GM04504 (cell line): ENCODE measurements around the gene HAUS7.
"Not testable (repeated sequence)": the region's sequence is repeated elsewhere in the genome, so short reads cannot be mapped to it uniquely, and the experiment has no call there.

Source experiments
- DNase-seq: peaks from one replicate; pipeline ENCODE4 v3.0.0-alpha.2; 2012; ENCODE audit warnings: low read depth

The HAUS7 gene

GRCh38 chrX:153408221-153408721 is 62.1 kb downstream of the HAUS7 start:
- DNase-seq = no peak

GRCh38 chrX:153407736-153408135 is 62.6 kb downstream of the HAUS7 start:
- no peak for DNase-seq

GRCh38 chrX:153406903-153407302 is 63.5 kb downstream of the HAUS7 start:
- DNase-seq = no peak

GRCh38 chrX:153406011-153406410 is 64.4 kb downstream of the HAUS7 start:
- DNase-seq = no peak

GRCh38 chrX:153405426-153405825 is 65.0 kb downstream of the HAUS7 start:
- no peak for DNase-seq

GRCh38 chrX:153404333-153404732 is 66.0 kb downstream of the HAUS7 start:
- DNase-seq = not testable (repeated sequence)

- DNase-seq = no peak
Measured at GRCh38 chrX:153401133-153401764, 69.1 kb downstream of the HAUS7 start, which contains the start of gene PNMA6E. PNMA6E (minus strand) TSS chrX:153401350; CDS start chrX:153398849, 2,501 bp downstream.

- no peak for DNase-seq
Measured at GRCh38 chrX:153400146-153401132, 69.9 kb downstream of the HAUS7 start.

GRCh38 chrX:153398275-153398960 is 72.0 kb downstream of the HAUS7 start:
- no peak for DNase-seq
